Panc1 (cell line): ENCODE results near the gene ZFP92. TPM values are rescaled to one million over a fixed set of nuclear protein-coding genes. Genes with fewer than 3 reads are reported as not detected.
A peak's percentile ranks its signal among the peaks of the same experiment; 100 is the strongest.

Experiments
- ATAC-seq: fragments of 200-7000 bp; cut with Tn5 transposase; 2 replicates; pipeline ENCODE4 v1.9.1; 2020; ENCODE audit warnings: mild to moderate bottlenecking, moderate library complexity
- BruUV-seq: library from RNA; stranded (reverse); fragments of 400-500 nt; replicated peaks from 2 replicates; lab custom pipeline; 2021; lab: Mats Ljungman, UMichigan
- CTCF ChIA-PET: fragments of 300-600 bp; sonication (Branson Sonifier 250); formaldehyde crosslinking; loops from one replicate; lab custom pipeline; 2022; ENCODE audit warnings: antibody characterized with exemption; lab: Charles Lee
- POLR2A ChIA-PET: fragments of 300-600 bp; sonication (Branson Sonifier 250); formaldehyde crosslinking; loops from one replicate; lab custom pipeline; 2022; ENCODE audit warnings: antibody characterized with exemption; lab: Charles Lee
- DNase-seq: peaks from one replicate; pipeline ENCODE4 v3.0.0-alpha.2; 2010; ENCODE audit warnings: low read depth, low spot score
- H3K27ac ChIP-seq: 2 replicates; pipeline ENCODE4 v1.5.1; 2011; ENCODE audit warnings: mild to moderate bottlenecking, low read length, inconsistent platforms
- H3K27me3 ChIP-seq: fragments of 200-500 bp; sonication (Bioruptor generic); 2 replicates; pipeline ENCODE4 v1.6.0; 2014; ENCODE audit warnings: low read length, inconsistent platforms; ENCODE audit not compliant: control insufficient read depth, insufficient read depth
- H3K36me3 ChIP-seq: fragments of 200-500 bp; sonication (Bioruptor generic); 2 replicates; pipeline ENCODE4 v1.5.1; 2014; ENCODE audit warnings: inconsistent platforms, mild to moderate bottlenecking, low read length, moderate library complexity; ENCODE audit not compliant: control insufficient read depth, insufficient read depth
- H3K4me1 ChIP-seq: 2 replicates; pipeline ENCODE4 v1.5.1; 2011; ENCODE audit warnings: inconsistent platforms, mild to moderate bottlenecking, low read length, moderate library complexity; ENCODE audit not compliant: control insufficient read depth, insufficient read depth
- H3K4me3 ChIP-seq, 2 experiments: 2 replicates each; pipeline ENCODE4 v1.5.1; 2011 to 2012; ENCODE audit warnings: low read depth in 2 of 2, low read length in 2 of 2, mild to moderate bottlenecking in 2 of 2, inconsistent platforms in 1 of 2, moderate library complexity in 1 of 2
- H3K9me3 ChIP-seq: fragments of 200-500 bp; sonication (Bioruptor generic); 2 replicates; pipeline ENCODE4 v1.5.1; 2014; ENCODE audit warnings: low read depth, mild to moderate bottlenecking, inconsistent platforms, low read length, moderate library complexity; ENCODE audit not compliant: control insufficient read depth, insufficient read depth
- POLR2AphosphoS5 ChIP-seq: IDR thresholded peaks from 2 replicates; pipeline ENCODE4 v1.6.1; 2012; ENCODE audit warnings: mild to moderate bottlenecking, low read depth, low read length, moderate library complexity
- SIN3A ChIP-seq: IDR thresholded peaks from 2 replicates; pipeline ENCODE4 v1.6.1; 2012; ENCODE audit warnings: low read depth, mild to moderate bottlenecking, low read length, moderate library complexity, borderline replicate concordance; ENCODE audit not compliant: insufficient read depth
- TCF7L2 ChIP-seq: IDR thresholded peaks from 2 replicates; pipeline ENCODE4 v1.6.1; 2011; ENCODE audit warnings: mild to moderate bottlenecking, low read depth, low read length, inconsistent platforms
- in situ Hi-C: cut with HindIII; loops from 2 replicates; pipeline ENCODE4 v1.10.0; 2016; ENCODE audit warnings: low sequenced_read_pairs, low pct_unique_long_range_greater_than_20kb
- intact Hi-C: fragments of 100-400 bp; cut with micrococcal nuclease; formaldehyde crosslinking; loops from one replicate; pipeline ENCODE4 v1.10.0; 2022; ENCODE audit not compliant: unreplicated experiment
- total RNA-seq: library from RNA; stranded (reverse); gene quantifications from one replicate; pipeline ENCODE4 v1.2.1, GENCODE V29; 2021; ENCODE audit not compliant: unreplicated experiment
- TF ChIP-seq, protein P1 (sequence below): fragments of 450-650 bp; IDR thresholded peaks from 2 replicates; pipeline ENCODE4 v1.5.1; 2017; ENCODE audit warnings: mild to moderate bottlenecking
- TF ChIP-seq, protein P2 (sequence below), 2 experiments: IDR thresholded peaks; 2 replicates each; pipeline ENCODE4 v1.6.1; 2011 to 2012; ENCODE audit warnings: low read depth in 2 of 2, control low read depth in 1 of 2, low read length in 1 of 2, mild to moderate bottlenecking in 1 of 2, moderate library complexity in 1 of 2; ENCODE audit not compliant: insufficient read depth in 1 of 2

ZFP92 gene
- total RNA-seq, 1 experiment from 2014 or later, result 0.90 TPM

DNA sequence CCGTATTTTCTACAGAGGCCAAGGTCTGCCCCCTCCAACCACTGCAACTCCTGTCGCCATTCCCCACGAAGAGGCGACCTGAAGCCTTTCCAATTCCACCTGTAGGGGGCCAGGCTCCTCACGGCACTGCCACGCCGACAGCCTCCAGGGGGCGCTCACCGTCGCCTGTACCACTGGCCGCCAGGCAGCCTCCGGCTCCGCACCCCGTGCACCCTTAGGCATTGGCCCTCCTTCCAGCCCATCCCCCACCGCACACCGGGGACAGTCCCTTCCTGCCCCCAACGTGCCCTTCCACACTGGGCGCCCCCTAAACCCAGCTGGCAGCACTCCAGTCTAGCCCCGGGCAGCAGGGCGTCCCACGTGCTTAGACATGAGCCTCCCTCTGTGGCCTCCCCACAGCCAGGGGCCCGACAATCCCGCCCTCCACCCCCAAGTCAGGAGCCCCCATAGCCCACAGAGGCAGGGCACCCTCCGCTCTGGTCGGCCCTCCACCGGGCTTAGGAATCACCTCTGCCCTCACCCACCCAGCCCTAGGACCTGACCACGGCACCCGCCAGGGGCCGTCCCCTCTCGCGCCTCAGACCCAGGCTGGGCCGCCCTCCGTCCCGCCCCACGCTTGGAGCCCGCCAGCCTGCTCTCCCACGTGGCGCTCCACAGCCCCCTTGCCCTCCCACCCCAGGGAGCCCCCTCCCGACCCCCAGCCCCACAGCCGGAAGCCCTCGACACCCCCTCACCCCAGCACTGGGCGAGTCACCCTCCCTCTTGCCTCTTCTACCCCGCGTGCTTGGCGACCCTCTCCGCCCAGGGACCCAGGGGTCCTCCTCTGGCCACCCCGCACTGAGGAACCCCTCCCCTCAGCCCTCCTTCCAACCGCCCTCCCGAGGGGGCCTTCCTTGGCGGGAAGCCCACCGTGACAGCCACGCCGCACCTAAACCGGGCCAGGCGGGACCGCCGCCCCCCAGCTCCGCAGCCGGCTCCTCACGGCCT is 10.8 kb upstream of the ZFP92 start:
- ATAC-seq (peak; percentile 76), DNase-seq (no peak)
- CTCF ChIA-PET, result interaction anchor here (0.7 kb wide), 1 partner anchor 8 kb away, joined by 5 read pairs; no protein-coding TSS in a partner anchor
- peaks cover 2% of the 10 kb centered on the region; the same call in 1 of the 2 replicates for H3K27me3 ChIP-seq
- in situ Hi-C loops, result no loop called here
- no peaks in the 10 kb centered on the region for H3K9me3 ChIP-seq
- POLR2A ChIA-PET, result no interaction called here
- intact Hi-C loops, result no loop called here
- no peaks in the 10 kb centered on the region for H3K4me1 ChIP-seq
- H3K36me3 ChIP-seq, result no peaks in the 10 kb centered on the region
- no peak overlapping the region for H3K4me3 ChIP-seq
- TF ChIP-seq SIN3A (no peak), TCF7L2 (no peak), POLR2AphosphoS5 (no peak)
- TF ChIP-seq, protein P1, sequence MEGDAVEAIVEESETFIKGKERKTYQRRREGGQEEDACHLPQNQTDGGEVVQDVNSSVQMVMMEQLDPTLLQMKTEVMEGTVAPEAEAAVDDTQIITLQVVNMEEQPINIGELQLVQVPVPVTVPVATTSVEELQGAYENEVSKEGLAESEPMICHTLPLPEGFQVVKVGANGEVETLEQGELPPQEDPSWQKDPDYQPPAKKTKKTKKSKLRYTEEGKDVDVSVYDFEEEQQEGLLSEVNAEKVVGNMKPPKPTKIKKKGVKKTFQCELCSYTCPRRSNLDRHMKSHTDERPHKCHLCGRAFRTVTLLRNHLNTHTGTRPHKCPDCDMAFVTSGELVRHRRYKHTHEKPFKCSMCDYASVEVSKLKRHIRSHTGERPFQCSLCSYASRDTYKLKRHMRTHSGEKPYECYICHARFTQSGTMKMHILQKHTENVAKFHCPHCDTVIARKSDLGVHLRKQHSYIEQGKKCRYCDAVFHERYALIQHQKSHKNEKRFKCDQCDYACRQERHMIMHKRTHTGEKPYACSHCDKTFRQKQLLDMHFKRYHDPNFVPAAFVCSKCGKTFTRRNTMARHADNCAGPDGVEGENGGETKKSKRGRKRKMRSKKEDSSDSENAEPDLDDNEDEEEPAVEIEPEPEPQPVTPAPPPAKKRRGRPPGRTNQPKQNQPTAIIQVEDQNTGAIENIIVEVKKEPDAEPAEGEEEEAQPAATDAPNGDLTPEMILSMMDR, result peak; percentile 92
- TF ChIP-seq, protein P2, sequence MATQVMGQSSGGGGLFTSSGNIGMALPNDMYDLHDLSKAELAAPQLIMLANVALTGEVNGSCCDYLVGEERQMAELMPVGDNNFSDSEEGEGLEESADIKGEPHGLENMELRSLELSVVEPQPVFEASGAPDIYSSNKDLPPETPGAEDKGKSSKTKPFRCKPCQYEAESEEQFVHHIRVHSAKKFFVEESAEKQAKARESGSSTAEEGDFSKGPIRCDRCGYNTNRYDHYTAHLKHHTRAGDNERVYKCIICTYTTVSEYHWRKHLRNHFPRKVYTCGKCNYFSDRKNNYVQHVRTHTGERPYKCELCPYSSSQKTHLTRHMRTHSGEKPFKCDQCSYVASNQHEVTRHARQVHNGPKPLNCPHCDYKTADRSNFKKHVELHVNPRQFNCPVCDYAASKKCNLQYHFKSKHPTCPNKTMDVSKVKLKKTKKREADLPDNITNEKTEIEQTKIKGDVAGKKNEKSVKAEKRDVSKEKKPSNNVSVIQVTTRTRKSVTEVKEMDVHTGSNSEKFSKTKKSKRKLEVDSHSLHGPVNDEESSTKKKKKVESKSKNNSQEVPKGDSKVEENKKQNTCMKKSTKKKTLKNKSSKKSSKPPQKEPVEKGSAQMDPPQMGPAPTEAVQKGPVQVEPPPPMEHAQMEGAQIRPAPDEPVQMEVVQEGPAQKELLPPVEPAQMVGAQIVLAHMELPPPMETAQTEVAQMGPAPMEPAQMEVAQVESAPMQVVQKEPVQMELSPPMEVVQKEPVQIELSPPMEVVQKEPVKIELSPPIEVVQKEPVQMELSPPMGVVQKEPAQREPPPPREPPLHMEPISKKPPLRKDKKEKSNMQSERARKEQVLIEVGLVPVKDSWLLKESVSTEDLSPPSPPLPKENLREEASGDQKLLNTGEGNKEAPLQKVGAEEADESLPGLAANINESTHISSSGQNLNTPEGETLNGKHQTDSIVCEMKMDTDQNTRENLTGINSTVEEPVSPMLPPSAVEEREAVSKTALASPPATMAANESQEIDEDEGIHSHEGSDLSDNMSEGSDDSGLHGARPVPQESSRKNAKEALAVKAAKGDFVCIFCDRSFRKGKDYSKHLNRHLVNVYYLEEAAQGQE (IDR thresholded peaks at IDR 0.05; ENCODE audit: insufficient read depth in 1 of 2, low read depth in 2 of 2, low read length in 1 of 2), result no peak
- no TSS peak for BruUV-seq
- H3K27ac ChIP-seq, result no peak overlapping the region

GRCh38 chrX:153401133-153401764 is 10.0 kb upstream of the ZFP92 start, which contains the start of gene PNMA6E:
PNMA6E (minus strand) TSS chrX:153401350; CDS start chrX:153398849, 2,501 bp downstream.
- BruUV-seq, result no TSS peak
- CTCF ChIA-PET, result interaction anchor here (0.7 kb wide), 1 partner anchor 9 kb away, joined by 5 read pairs; no protein-coding TSS in a partner anchor

More at GRCh38 chrX:153401133-153401764, 10.0 kb upstream of the ZFP92 start, which contains the start of gene PNMA6E:
- peaks cover 2% of the 10 kb centered on the region; the same call in 1 of the 2 replicates for H3K27me3 ChIP-seq
- TF ChIP-seq POLR2AphosphoS5 (no peak), TCF7L2 (no peak), SIN3A (no peak)
- TF ChIP-seq, protein P2 (IDR thresholded peaks at IDR 0.05; ENCODE audit: insufficient read depth in 1 of 2, low read depth in 2 of 2, low read length in 1 of 2), result no peak
- TF ChIP-seq, protein P1, result no peak
- POLR2A ChIA-PET, result no interaction called here
- H3K36me3 ChIP-seq, result no peaks in the 10 kb centered on the region
- intact Hi-C loops, result no loop called here
- no peak within 1 kb of the TSS for H3K4me3 ChIP-seq
- no peak within 1 kb of the TSS for H3K27ac ChIP-seq
- H3K9me3 ChIP-seq, result no peaks in the 10 kb centered on the region
- in situ Hi-C loops, result no loop called here
- H3K4me1 ChIP-seq, result no peaks in the 10 kb centered on the region
- DNase-seq (no peak), ATAC-seq (no peak)
